NCI-H2081 treated with DMSO at 0.1 percent for 48 hours (cell line): Measurements from ENCODE around the gene RSPRY1.
"Not testable (repeated sequence)": the region's sequence is repeated elsewhere in the genome, so short reads cannot be mapped to it uniquely, and the experiment has no call there.

Experiments
- DNase-seq: peaks from one replicate; lab custom pipeline; 2025; lab: John Stamatoyannopoulos, UW

Gene RSPRY1

DNA sequence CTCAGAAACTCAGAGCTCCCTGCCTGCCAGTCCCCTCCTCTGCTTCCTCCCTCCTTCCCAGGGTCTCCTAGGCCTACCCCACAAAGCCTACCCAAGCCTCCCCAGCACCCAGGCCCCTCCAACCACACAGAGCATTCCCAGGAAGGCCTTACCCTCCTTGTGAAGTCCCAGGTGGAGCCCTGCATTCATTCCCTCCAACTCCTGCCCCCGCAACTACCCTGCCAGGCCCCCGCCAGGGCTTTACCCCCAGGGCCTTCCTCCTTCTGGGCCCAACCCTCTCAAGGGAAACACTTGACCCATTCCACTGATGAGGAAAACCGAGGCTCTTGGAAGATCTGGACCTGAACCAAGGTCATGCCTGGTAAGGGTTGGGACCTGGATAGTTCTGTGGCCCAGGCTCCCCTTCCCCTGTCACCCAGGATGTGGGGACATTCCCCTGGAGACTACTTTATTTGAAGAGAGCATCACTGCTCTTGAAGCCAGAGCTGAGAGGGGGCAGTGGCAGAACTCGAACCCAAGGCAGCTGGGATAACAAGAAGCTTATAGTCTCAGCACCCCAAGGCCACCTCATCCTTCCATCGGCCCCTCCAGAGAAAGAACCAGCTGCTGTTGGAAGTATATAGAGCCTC, 85.9 kb downstream of the RSPRY1 start:
- no peak for DNase-seq

DNA sequence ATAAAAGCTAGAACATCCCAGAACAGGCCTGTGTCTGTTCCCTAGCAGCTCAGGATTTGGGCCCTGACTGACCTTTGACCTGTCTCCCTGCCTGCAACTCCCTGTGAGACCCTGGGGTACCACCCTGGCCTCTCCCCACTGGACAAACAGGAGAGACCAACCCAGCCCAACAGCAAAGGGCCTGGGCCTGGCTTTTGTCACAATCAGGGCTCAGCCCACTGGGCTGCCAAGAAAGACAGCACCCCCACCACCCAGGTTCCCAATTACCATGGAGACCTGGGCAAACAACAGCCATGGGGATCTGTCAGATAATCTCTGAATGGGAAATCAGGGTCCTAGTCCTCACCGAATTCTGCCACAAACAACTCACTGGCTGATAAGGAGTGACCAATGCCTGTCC, 87.2 kb downstream of the RSPRY1 start:
- DNase-seq, result no peak

DNA sequence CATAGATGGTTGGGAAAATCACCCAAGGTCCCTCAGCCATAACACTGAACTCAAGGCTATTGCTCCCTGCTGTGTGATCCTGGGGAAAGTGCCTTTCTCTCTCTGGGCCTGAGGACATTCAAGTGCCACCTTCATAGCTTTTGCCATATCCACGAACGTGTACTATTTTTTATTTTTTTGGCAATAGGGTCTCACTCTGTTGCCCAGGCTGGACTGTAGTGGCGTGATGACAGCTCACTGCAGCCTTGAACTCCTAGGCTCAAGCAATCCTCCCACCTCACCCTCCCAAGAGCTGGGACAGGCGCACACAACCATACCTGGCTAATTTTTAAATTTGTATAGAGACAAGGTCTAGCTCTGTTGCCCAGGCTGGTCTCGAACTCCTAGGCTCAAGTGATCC, 87.7 kb downstream of the RSPRY1 start:
- no peak for DNase-seq

DNA sequence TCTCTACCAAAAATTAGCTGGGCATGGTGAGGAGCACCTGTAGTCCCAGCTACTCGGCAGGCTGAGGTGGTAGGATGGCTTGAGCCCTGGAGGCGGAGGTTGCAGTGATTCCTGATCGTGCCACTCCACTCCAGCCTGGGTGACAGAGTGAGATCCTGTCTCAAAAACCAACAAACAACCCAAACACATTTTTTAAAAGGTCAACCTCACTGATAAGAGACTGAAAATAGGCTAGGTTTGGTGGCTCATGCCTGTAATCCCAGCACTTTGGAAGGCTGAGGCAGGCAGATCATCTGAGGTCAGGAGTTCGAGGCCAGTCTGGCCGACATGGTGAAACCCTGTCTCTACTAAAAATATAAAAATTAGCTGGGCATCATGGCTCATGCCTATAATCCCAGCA, 89.8 kb downstream of the RSPRY1 start:
- not testable (repeated sequence) for DNase-seq

DNA sequence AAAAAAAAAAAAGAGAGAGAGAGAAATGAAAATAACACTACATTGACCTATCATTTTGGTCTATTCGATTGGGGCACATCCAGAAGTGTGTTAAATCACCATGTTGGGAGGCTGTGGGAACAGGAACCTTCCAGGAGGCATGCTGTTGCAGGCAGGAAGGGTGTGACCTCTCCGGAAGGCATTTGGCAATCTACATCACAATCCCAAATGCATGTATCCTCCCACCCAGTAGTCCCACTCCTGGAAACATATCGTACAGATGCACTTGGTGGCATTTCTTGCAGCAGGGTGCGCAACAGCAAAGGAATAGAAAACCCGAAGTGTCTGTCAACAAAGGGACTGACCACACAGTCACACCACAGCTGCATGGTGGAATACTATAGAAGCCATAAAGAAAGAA, 90.5 kb downstream of the RSPRY1 start:
- DNase-seq, result no peak

DNA sequence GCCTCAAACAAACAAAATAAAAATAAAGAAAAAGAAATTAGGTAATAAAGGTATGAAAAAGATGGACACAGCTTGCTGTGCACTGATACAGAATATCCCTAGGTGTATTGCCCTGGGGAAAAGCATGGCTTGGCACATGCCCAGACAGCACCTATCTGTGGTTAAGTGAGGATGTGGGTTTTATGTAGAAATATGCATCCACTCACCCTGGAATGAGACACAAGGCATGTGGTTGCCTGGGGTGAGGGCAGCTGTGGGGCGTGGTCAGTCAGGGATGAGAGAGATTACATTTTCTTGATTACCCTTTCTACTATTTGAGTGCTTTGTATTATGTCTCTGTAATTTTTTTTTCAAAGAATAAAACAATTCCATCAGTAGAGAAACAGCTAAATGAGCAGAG, 91.5 kb downstream of the RSPRY1 start:
- DNase-seq, result no peak

DNA sequence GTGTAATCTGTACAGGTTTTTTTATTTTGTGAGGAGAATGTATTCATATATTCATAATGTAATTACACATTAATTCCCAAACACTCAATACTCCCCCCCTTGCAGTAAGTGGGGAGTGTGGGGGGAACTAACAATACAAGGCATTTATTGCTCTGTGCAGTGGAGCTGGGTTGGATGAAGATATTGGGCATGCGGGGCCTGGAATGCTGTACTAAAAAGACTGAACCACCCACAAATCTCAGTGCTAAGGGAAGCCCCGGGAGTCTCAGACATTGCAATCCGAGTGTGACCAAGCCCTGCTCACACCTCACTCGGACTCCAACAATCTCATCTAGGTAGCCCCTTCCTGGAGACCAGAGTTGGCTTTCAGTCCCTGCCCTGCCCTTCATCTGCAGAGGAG, 92.4 kb downstream of the RSPRY1 start:
- no peak for DNase-seq

DNA sequence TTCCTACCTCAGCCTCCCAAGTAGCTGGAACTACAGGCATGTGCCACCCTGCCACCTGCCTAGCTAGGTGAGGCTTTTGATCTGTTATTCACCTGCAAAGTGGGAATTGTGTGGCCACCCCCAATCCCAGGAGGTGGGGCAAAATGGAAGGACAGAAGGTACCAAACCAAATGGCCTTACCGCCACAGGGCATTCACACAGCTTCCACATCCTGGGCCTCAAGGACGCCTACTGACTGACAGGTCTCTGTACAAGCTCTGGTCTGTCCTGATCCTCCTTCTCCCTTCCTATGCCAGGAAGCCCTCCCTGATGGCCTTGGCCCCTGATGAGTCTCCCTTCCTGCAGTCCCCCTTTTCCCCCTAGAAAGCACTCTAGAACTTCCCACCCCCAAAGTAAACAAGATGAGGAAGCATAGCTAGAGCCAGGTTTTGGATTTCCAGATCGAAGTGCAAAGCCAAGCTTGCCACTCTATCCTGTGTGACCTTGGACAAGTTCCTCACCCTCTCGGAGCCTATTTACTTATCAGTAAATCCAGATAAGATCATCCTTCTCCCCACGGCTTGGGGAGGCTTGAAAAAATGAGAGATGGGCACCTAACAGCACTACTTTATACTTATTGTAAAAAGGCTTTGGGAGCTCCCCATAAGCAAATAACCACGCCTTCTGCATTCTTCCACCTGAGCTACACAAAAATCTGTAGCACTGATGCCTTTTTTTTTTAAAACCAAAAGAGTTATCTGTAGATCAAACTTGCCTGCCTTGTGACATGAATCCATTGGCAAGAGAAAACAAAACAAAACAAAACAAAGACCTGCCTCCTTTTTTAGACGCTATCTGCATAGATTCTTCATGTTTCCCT, 93.9 kb downstream of the RSPRY1 start:
- DNase-seq, result no peak

DNA sequence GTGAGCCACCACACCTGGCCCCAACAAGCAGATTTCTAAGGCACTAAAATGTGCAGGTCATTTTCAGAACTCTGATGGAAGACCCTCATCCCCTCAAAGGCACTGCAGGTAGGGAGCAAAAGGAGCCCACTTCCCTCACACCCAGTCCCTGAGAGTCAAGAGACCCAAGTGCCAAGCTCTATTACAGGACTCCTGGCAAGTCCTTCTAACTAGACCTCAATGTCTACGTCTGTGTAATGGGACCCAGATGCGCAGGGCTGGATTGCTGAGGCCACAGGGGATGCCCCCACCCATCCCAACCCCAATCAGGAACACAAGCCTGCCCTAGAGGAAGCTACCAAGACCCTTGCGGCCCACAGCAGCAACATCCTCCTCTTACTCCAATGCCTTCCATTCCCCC, 95.7 kb downstream of the RSPRY1 start:
- DNase-seq, result no peak

DNA sequence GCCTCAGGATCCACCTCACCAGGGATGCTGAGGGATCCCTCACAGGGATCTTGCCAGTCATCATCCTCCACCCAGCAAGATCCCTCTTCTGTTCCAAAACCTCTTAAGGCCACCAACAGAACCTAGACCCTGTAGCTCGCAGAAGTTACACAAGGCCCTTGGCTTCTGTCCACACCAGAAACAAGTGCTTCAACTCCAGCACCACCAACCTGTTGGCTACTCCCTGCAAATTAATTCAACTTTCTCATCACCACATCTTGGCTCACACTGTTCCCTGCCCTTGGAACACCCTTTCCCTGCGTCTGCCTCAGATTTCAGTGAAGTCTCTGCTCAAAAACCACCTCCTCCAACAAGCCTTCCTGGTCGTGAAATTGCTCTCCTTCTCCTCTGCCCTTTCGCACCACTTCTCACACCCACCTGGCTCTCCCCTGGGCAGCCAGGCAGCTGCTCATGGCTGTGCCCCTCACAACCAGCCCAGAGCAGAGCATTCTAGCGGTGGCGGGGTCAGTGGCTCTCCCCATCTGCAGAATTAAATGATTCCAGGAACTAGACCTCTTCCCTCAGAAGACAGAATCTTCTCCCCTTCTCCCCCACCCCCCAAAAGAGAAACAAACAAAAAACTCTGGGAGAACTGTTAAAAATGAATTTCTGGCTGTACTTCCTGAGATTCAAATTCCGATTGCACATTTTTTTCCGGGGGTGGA, 96.5 kb downstream of the RSPRY1 start:
- no peak for DNase-seq

DNA sequence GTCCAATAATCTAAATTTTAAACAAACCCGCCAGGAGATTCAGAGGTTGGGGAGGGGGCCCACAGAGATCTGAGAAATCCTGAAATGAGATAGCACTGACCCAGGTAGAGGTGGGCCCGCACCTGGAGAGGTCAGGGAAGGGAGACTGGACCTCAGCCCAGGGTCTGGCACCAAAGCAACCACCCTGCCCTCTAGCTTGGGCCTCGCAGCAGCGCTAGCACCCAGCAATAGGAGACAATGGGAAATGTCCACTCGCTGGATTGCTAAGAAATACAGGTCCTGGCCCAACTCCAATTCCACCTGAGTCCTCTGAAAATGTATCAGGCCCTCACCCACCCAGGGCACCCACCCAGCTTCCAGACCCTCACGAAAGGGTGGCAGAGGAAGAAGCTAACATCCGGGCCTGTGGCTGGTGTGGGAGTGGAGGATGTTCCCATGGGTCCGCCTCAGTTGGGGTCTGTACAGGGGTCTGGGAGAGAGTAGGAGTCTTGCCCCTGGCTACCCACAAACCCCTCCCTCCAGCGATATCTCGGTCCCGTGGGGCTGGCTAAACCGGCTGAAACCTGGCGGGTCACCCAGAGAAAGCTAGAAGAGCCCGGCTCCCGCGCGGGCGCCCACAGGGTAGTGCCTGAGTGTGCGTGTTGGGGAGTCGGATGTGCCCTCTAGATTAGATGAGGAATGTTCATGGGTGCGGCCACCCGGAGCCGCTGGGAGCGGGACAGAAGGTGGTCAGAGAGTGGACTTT, 97.3 kb downstream of the RSPRY1 start:
- DNase-seq, result no peak

DNA sequence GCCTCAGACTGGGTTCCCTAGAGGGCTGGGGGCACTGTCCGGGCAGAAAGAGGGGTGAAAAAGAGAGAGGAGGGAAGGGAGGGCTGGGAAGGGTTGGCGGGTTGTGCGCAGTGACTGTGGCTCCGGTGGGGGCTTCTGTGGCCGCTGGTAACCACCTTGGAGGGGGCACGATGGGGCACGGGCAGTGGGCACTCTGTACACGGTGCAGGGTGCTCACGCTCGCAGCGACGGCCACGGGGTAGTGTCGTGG, 97.8 kb downstream of the RSPRY1 start:
- no peak for DNase-seq

DNA sequence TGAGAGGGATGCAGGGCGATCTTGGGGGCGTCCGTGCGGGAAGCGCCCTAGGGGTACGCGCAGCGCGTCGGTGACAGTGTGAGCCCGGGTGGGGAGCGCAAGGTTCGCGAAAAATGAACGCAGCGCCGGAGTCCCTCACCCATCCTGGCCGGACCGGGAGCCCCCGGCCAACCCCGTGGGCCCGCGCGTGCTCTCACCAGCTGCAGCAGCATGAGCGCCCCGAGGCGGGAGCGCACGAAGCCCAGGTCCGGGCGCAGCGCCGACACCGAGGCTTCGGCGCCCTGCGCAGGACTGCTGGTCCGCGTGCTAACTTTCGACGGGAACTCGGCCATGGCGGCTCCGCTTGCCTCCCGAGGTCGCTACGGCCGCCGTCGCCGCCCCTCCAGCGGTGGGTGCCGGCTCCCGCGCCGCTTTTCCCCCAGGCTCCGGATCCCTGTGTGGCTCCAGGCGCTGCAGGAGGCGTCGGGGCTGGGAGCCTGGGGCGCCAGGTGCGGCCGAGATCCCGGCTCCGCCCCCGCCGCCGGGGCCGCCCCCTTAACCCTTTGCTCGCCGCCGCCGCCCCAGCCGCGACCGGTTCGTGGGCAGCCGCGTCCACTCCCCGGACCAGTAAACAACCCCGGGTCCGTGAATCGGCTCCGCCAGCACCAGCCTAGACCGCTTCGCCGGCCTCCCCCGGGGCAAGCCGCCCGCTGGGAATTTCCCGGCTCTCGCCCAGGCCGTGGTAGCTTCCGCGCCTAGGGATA, 98.3 kb downstream of the RSPRY1 start, which contains the start of gene PLLP:
Gene PLLP (minus strand): TSS at position 464 of the 743 bp plus-strand sequence. CDS start 132 bp downstream, at position 332.
- no peak for DNase-seq

DNA sequence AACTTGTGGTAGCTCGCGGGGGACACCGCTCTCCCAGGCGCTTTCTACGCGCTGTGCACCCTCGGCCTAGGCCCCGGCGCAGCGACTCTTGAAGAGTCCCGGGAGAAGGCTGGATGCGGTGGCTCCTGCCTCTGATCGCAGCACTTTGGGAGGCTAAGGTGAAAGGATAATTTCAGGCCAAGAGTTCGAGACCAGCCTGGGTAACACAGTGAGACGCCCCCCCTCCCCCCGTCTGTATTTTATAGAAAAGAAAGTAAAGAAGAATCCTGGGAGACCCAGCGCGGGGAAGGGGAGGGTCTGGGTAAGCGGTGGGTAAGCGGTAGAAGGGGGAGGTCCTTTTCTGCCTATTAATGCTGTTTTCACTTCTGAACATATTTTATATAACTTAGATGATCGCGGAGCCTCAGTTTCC, 98.8 kb downstream of the RSPRY1 start:
- no peak for DNase-seq

DNA sequence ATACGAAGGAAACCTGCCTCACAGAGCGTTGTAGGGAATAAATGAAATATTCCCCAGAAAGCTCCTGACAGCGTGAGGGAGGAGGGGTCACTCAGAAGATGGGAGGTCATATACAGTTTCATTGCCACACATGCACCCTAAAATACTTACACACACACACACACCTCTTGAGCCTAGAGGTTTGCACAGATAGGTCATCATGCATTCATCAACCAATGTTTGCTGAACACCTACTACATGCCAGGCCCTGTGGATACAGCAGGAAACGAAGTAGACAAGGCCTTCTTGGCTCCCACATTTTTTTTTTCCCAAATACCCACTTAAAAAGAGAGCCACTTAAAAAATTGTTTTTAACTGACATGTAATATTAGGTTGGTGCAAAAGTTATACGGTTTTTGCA, 99.2 kb downstream of the RSPRY1 start:
- no peak for DNase-seq

DNA sequence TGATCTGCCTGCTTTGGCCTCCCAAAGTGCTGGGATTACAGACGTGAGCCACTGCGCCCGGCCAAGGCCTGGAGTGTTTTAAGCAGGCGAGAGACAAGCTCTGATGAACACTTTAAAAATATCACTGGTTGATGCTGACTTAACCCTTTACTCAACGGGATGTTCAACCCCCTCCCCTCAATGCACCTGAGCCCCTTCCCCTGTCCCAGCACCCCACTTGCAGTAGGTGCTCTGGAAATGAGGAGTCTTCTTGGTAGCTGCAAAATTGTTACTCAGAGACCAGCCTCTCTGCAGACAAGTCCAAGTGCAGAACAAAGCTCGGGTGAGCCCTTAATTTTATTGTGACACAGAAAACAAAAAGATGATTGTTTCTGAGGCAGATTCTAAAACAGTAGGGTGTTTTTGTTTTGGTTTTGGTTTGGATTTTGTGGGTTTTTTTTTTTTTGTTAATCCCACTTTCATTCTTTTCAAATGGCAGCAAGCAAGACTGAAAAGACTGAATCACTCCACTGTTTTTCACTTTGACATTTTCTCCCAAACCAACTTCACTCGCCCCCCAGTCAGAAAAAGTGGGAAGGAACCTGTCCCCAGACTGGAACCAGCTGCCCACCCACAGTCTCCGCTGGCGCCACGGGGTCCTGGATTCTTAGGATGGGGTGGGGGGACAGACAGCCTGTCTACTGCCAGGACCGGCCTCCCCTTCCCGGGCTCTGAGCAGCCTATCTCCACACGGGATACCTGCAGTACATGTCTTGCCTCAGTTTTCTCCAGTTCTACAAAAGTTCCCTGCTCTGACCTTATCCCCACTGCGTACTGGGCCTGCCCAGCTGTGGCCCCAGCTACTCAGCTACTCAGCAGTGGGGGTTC, 103.5 kb downstream of the RSPRY1 start:
- no peak for DNase-seq
